Occipital lobe (tissue), 2 donors: ENCODE data around the gene DHPS. TPM values are rescaled to one million over a fixed set of nuclear protein-coding genes. Genes with fewer than 3 reads are reported as not detected.
"Not testable (repeated sequence)": the region's sequence is repeated elsewhere in the genome, so short reads cannot be mapped to it uniquely, and the experiment has no call there.

Experiments used
- DNase-seq: peaks from one replicate; lab custom pipeline; 2025; lab: John Stamatoyannopoulos, UW
- total RNA-seq: library from RNA; depleted of rRNA; stranded (reverse); fragments of >200 nt; gene quantifications from one replicate; pipeline ENCODE4 v1.2.3, GENCODE V29; 2014

The DHPS gene
- 79.7 TPM for total RNA-seq

- peak; percentile 82 for DNase-seq
Observed at GRCh38 chr19:12681074-12681987, at the start of gene DHPS. DHPS (minus strand) TSS chr19:12681880; CDS start chr19:12681766, 114 bp downstream.

- DNase-seq: no peak
Observed at GRCh38 chr19:12731337-12731736, 49.7 kb upstream of the DHPS start.

DNA sequence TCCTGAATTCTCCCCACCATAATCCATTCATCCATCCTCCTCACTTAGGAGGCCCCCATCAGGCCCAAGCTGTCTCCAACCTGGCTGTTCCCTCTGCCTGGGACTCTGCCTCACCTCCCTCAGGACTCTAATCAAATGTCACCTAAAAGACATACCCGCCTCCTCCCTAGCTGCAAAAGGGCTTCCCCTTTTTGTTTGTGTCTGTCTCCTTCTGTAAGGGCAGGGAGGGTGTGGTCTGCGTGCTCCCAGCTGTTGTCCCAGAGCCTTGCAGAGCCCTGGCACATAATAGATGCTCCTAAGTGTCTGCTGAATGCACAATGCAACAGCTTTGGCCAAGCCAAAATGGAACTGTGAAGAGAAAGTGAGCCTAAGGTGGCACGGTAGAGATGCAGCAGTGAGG, 48.4 kb upstream of the DHPS start:
- no peak for DNase-seq

DNA sequence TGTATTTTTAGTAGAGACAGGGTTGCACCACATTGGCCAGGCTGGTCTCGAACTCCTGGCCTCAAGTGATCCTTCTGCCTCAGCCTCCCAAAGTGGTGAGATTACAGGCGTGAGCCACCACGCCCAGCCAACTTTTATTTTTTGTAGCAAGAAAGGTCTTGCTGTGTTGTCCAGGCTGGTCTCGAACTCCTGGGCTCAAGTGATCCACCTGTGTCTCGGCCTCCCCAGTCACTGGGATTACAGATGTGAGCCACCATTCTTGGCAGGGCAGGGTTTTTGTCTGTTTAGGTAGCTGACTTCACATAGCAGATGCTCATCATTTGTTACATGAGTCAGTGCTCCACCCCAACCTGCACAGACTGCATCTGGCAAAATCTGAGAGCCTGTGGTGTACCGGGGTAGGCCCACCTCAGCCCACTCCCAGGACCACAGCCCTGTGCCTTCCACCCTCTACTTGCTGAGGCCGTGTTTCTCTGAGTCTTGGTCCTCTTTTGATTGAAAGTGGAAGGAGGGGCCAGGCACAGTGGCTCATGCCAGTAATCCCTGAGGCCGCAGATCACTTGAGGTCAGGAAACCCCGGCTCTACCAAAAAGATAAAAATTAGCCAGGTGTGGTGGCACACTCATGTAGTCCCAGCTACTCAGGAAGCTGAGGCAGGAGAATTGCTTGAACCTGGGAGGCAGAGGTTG, 46.2 kb upstream of the DHPS start:
- no peak for DNase-seq

GRCh38 chr19:12726988-12727316, 45.3 kb upstream of the DHPS start:
- no peak for DNase-seq

DNA sequence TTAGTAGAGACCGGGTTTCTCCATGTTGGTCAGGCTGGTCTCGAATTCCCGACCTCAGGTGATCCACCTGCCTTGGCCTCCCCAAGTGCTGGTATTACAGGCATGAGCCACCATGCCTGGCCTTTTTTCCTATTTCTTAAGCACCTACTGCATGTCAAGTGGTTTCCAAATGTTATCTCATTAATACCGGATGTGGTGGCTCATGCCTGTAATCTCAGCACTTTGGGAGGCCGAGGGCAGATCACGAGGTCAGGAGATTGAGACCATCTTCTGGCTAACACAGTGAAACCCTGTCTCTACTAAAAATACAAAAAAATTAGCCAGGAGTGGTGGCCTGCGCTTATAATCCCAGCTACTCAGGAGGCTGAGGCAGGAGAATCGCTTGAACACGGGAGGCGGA, 43.9 kb upstream of the DHPS start:
- not testable (repeated sequence) for DNase-seq

DNA sequence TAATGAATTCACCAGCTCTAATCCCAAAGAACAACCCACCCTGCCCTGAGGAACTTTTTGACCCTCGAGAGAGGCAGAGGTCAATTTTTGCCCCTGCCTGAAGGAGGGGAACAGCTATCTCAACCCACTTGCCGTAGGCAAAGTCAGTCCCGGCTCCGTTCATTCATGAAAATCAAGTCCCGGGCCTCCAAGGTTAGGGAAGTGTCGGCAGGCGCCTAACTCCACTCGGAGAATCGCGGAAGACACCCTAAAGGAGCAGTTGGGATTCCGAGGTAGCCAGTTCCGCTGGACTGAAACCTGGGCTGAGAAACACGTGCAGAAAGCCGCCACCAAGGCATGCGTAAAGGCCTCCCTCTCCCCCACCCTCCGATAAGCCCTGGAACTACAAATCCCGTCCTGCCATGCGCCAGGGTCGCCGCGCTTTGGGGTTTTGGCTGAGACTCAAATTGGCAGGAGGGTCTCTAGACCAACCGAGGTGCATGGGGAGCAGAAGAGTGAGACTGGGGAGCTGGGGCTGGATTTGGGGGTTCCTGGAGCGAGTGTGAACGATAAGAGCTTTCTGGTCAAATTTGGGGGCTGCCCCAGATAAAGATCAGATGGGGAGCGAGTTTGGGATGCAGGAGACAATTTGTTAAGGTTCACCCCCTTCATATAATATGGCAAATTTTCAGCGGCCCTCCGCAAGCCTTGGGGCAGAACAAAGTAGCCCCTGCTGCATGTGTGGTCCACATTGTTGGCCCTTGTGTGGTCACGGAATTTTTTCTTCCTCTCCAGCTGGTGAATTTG, 42.2 kb upstream of the DHPS start, which contains the start of gene TNPO2:
TNPO2 (minus strand) TSS at position 292 of the 786 bp plus-strand sequence. CDS start 2,955 bp downstream, outside the sequence.
- DNase-seq: peak; percentile 30

GRCh38 chr19:12723381-12723640, 41.6 kb upstream of the DHPS start:
- DNase-seq: no peak

- peak; percentile 91 for DNase-seq
Observed at GRCh38 chr19:12722566-12723380, 41.1 kb upstream of the DHPS start.

DNA sequence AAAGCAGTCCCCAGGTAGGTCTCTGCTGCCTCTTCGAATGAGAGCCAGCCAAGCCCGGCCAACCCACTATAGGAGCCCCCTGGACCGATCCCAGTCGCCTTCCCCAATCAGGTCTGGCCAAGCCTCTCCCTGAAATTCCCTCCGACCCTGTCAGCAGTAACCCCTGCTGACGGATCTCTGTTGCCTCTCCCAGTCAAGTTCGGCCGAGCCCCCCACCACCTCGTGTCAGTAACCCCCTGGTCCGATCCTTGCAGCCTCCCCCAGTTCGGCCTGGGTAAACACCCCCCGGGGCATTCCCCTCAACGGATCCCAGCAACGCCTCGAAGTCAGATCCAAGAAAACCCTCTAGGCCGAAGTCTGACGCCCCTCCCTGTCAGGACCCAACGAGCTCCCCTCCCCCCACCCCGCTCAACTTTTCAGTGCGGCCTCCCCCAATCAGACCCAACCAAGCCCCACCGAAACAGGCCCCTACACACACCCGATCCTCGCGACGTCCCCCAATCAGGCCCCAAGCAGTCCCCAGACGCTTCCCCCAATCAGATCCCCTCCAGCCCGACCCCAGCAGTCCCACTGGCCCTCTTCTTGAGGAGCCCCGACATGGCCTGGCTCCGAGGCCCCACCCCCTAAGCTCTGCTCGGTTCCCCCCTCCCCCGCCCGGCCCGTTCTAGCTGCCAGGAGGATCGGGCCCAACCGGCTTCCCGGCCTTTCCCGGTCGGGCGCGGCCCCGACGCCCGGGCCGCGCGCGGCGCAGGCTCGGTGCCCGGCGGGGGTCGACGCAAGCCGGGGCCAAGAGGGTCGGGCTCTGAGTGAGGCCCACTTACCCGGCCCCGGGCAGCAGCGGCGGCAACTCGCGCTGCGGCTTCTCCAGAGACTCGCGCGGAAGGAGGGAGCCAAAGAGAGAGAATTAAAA, 40.2 kb upstream of the DHPS start:
- peak; percentile 45 for DNase-seq

GRCh38 chr19:12720851-12721655, 39.4 kb upstream of the DHPS start:
- no peak for DNase-seq

DNA sequence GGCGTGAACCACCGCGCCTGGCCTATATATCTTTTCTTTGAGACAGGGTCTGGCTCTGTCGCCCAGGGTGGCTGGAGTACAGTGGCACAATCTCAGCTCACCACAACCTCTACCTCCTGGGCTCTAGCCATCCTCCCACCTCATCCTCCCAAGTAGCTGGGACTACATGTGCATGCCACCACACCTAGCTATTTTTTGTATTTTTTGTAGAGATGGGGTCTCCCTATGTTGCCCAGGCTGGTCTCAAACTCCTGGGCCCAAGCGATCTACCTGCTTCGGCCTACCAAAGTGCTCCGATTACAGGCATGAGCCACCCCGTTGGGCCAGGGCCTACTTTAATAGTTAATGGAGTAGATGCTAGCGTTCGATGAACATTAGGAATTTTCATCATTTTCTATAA, 38.6 kb upstream of the DHPS start:
- DNase-seq: no peak

- DNase-seq: no peak
Observed at GRCh38 chr19:12715929-12716328, 34.2 kb upstream of the DHPS start.

DNA sequence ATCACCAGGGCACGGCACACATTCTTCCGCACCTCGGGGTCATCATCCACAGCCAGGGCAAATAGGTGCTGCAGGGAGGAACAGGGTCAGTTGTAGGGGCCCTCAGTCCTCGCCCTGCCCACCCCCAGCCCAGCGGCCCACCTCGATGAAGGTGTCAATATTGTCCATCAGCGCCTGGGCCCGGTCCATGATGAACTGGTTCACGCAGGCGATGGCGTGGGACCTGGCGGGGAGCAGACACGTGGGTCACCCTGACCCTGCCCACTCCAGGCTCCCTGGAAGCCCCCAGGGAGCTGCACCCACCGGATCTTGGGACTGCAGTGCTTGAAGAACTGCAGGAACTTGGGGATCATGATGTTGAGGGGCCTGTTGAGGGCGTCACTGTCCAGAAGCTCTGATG, 33.4 kb upstream of the DHPS start:
- no peak for DNase-seq

- not testable (repeated sequence) for DNase-seq
Observed at GRCh38 chr19:12713304-12713703, 31.6 kb upstream of the DHPS start.

DNA sequence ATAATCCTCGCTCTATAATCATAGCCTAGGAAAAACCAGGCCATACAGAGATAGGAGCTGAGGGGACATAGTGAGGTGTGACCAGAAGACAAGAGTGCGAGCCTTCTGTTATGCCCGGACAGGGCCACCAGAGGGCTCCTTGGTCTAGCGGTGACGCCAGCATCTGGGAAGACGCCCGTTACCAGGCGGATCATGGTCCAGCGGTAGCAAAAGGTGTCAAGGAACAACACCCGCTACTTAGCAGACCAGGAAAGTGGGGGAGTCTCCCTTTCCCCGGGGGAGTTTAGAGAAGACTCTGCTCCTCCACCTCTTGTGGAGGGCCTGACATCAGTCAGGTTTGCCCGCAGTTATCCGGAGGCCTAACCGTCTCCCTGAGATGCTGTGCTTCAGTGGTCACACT, 30.4 kb upstream of the DHPS start:
- DNase-seq: not testable (repeated sequence)

GRCh38 chr19:12711187-12711586, 29.5 kb upstream of the DHPS start:
- no peak for DNase-seq

- DNase-seq: no peak
Observed at GRCh38 chr19:12708641-12709040, 27.0 kb upstream of the DHPS start.

GRCh38 chr19:12706332-12706718, 24.6 kb upstream of the DHPS start:
- no peak for DNase-seq
